ENCODE measurements around the gene TXNDC9. TPM values are rescaled to one million over a fixed set of nuclear protein-coding genes. Genes with fewer than 3 reads are reported as not detected.

The TXNDC9 gene
- total and polyA plus RNA-seq, 4 experiments from 2014 or later, result 24.7 to 63.0 (median 43.7) TPM

Other genes with a start within 250 kb of the TXNDC9 start
- gene C2orf15, start 194.6 kb downstream of the TXNDC9 start, total RNA-seq, result 1 to 10 TPM; 2.3 to 3.2 TPM
- 1 to 10 TPM; 4.7 to 4.9 TPM for gene C2orf15, start 194.6 kb downstream of the TXNDC9 start, polyA plus RNA-seq
- gene TSGA10, start 181.4 kb downstream of the TXNDC9 start, total RNA-seq, result 10 to 100 TPM; 20.7 to 22.6 TPM
- gene TSGA10, start 181.4 kb downstream of the TXNDC9 start, polyA plus RNA-seq, result 10 to 100 TPM; 17.0 to 17.3 TPM
- 10 to 100 TPM; 23.4 to 24.4 TPM for gene LIPT1, start 181.4 kb downstream of the TXNDC9 start, total RNA-seq
- gene LIPT1, start 181.4 kb downstream of the TXNDC9 start, polyA plus RNA-seq, result 10 to 100 TPM; 20.5 to 25.6 TPM
- 10 to 100 TPM; 79.1 to 84.3 TPM for gene MITD1, start 155.3 kb downstream of the TXNDC9 start, total RNA-seq
- 10 to 100 TPM; 54.7 to 73.9 TPM for gene MITD1, start 155.3 kb downstream of the TXNDC9 start, polyA plus RNA-seq
- gene MRPL30, start 155.1 kb downstream of the TXNDC9 start, total RNA-seq, result 10 to 100 TPM; 20.2 to 22.7 TPM
- 10 to 100 TPM; 12.4 to 17.0 TPM for gene MRPL30, start 155.1 kb downstream of the TXNDC9 start, polyA plus RNA-seq
- gene LYG2, start 80.7 kb downstream of the TXNDC9 start, total RNA-seq, result not detected
- not detected for gene LYG2, start 80.7 kb downstream of the TXNDC9 start, polyA plus RNA-seq
- 1 to 10 TPM; 2.5 to 3.3 TPM for gene LYG1, start 35.1 kb downstream of the TXNDC9 start, total RNA-seq
- gene LYG1, start 35.1 kb downstream of the TXNDC9 start, polyA plus RNA-seq, result under 1 TPM in 1 of 2 donors, not detected in 1; 0.52 TPM
- gene EIF5B, start 1.1 kb upstream of the TXNDC9 start, total RNA-seq, result 10 to 100 TPM; 36.2 to 44.2 TPM
- gene EIF5B, start 1.1 kb upstream of the TXNDC9 start, polyA plus RNA-seq, result 10 to 100 TPM in 1 of 2 donors, 1 to 10 TPM in 1; 1.8 to 16.7 TPM
- 10 to 100 TPM; 60.1 to 62.0 TPM for gene REV1, start 153.7 kb upstream of the TXNDC9 start, total RNA-seq
- gene REV1, start 153.7 kb upstream of the TXNDC9 start, polyA plus RNA-seq, result 10 to 100 TPM; 17.0 to 22.3 TPM